Keratinocyte (primary cell): ENCODE measurements around the gene TRPM3.

Source experiments
- EZH2 ChIP-seq: IDR thresholded peaks from one replicate; pipeline ENCODE4 v1.6.1; 2012; ENCODE audit warnings: inconsistent platforms, mild to moderate bottlenecking, low read length, moderate library complexity
- TF ChIP-seq, protein P1 (sequence below), 3 experiments: IDR thresholded peaks in 1 of 3; conservative IDR thresholded peaks in 1 of 3; optimal IDR thresholded peaks in 1 of 3; 2 replicates in 2 of 3; 3 replicates in 1 of 3; pipeline versions ENCODE3 to v1.5.1; 2011; ENCODE audit warnings: low read length in 3 of 3, mild to moderate bottlenecking in 3 of 3, moderate library complexity in 2 of 3, control low read depth in 1 of 3, inconsistent platforms in 1 of 3; ENCODE audit not compliant: insufficient read depth in 2 of 3; ENCODE audit errors: extremely low read depth in 1 of 3

DNA sequence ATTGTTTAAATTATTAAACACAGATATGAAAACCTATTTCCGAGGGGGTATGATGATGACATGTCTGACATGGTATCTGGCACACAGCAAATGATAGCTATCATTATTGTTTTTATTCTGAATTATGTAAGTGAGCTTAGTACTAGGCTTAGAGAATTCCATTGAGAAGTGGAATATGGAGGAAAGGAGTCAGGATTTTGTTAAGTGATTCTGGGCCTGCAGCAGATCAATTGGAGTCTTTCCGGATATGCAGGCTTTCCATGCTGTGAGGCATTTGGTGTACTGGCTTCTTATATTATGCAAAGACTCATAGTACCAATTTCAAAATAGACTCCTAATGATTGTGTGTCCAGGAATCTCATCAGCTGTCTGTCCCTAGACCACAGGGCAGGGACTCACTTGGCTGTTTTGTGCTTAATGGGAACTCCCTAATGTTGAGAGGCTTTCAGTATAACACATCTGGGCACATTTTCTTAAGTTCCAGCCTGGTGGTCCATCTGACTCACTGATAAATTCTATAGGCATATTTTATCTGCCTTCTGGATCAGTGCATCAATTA lies 527.0 kb downstream of the TRPM3 start:
- TF ChIP-seq, protein P1, sequence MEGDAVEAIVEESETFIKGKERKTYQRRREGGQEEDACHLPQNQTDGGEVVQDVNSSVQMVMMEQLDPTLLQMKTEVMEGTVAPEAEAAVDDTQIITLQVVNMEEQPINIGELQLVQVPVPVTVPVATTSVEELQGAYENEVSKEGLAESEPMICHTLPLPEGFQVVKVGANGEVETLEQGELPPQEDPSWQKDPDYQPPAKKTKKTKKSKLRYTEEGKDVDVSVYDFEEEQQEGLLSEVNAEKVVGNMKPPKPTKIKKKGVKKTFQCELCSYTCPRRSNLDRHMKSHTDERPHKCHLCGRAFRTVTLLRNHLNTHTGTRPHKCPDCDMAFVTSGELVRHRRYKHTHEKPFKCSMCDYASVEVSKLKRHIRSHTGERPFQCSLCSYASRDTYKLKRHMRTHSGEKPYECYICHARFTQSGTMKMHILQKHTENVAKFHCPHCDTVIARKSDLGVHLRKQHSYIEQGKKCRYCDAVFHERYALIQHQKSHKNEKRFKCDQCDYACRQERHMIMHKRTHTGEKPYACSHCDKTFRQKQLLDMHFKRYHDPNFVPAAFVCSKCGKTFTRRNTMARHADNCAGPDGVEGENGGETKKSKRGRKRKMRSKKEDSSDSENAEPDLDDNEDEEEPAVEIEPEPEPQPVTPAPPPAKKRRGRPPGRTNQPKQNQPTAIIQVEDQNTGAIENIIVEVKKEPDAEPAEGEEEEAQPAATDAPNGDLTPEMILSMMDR (optimal IDR thresholded peaks at IDR 0.05 in 1 of 3, IDR thresholded peaks at IDR 0.05 in 1 of 3, conservative IDR thresholded peaks at IDR 0.05 in 1 of 3; ENCODE audit: extremely low read depth in 1 of 3, insufficient read depth in 2 of 3, low read length in 3 of 3), result no peak
- TF ChIP-seq EZH2, result no peak
